ENCODE results near the gene SP100. TPM values are rescaled to one million over a fixed set of nuclear protein-coding genes. Genes with fewer than 3 reads are reported as not detected.

Gene SP100
- total and polyA plus RNA-seq, 2 of the 4 experiments (the other 2 are of a cell fraction): 50.6 to 69.0 TPM

- dilution Hi-C loops (cut with HindIII; ENCODE audit: low sequenced_read_pairs, unreplicated experiment): no loop called here
- H2BK20ac ChIP-seq (ENCODE audit: low read depth, low read length): no peak overlapping the region
- no peak overlapping the region for H2BK120ac ChIP-seq (ENCODE audit: low read depth, low read length)
- in situ Hi-C loops (cut with MboI; ENCODE audit: low sequenced_read_pairs): no loop called here
- peaks cover 22% of the 10 kb centered on the region for H3K36me3 ChIP-seq (ENCODE audit: control insufficient read depth, insufficient read depth, low read length)
- H3K14ac ChIP-seq (replicated peaks; ENCODE audit: low read depth, low read length): no peak overlapping the region
- H3K4ac ChIP-seq (ENCODE audit: low read depth, low read length): no peak overlapping the region
- H4K8ac ChIP-seq (ENCODE audit: low read depth in 2 of 2, low read length in 2 of 2): no peak overlapping the region
- no peak overlapping the region for H2AK9ac ChIP-seq (replicated peaks; ENCODE audit: low read depth, low read length, poor library complexity)
- H3K9me1 ChIP-seq (ENCODE audit: insufficient read depth, low read length): peaks cover 3% of the 10 kb centered on the region; the same call in 1 of the 2 replicates
- no peak for TF ChIP-seq USF2 (IDR thresholded peaks at IDR 0.05; ENCODE audit: low read depth, low read length)
- no peak for TF ChIP-seq CEBPB (IDR thresholded peaks at IDR 0.05; ENCODE audit: low read depth, low read length)
- no peak for TF ChIP-seq CTCF (conservative IDR thresholded peaks at IDR 0.05; ENCODE audit: low read depth, low read length)
- TF ChIP-seq MAZ (IDR thresholded peaks at IDR 0.05; ENCODE audit: borderline replicate concordance, low read depth, low read length): no peak
- TF ChIP-seq RAD21 (IDR thresholded peaks at IDR 0.05; ENCODE audit: low read length): no peak
- no peak for TF ChIP-seq SMC3 (IDR thresholded peaks at IDR 0.05; ENCODE audit: low read depth, low read length)
- no peak for TF ChIP-seq RFX5 (IDR thresholded peaks at IDR 0.05; ENCODE audit: low read depth, low read length)
- TF ChIP-seq ELK1 (IDR thresholded peaks at IDR 0.05; ENCODE audit: borderline replicate concordance, low read depth, low read length): no peak
- no peak for TF ChIP-seq MXI1 (IDR thresholded peaks at IDR 0.05; ENCODE audit: borderline replicate concordance, low read depth, low read length)
- TF ChIP-seq MAFK (IDR thresholded peaks at IDR 0.05; ENCODE audit: low read depth, low read length): no peak
- no peak for TF ChIP-seq CHD1 (IDR thresholded peaks at IDR 0.05; ENCODE audit: low read depth, low read length)
- TF ChIP-seq NFE2L2 (IDR thresholded peaks at IDR 0.05; ENCODE audit: low read depth, low read length): no peak
- no peak for TF ChIP-seq RCOR1 (IDR thresholded peaks at IDR 0.05; ENCODE audit: insufficient replicate concordance, low read length)
- TF ChIP-seq FOS (IDR thresholded peaks at IDR 0.05; ENCODE audit: low read depth, low read length): no peak
- TF ChIP-seq POLR2A (IDR thresholded peaks at IDR 0.05; ENCODE audit: low read depth, low read length): no peak
- TF ChIP-seq BHLHE40 (IDR thresholded peaks at IDR 0.05; ENCODE audit: low read depth, low read length): no peak
- ChIA-PET CTCF (interaction anchor here (1.2 kb wide), 1 partner anchor 17 kb away, joined by 3 read pairs; no protein-coding TSS in a partner anchor), POLR2A (ENCODE audit: unreplicated experiment) (no interaction called here)
- H3K27ac ChIP-seq (ENCODE audit: insufficient read depth, low read length): no peak overlapping the region
- intact Hi-C loops (cut with micrococcal nuclease): no loop called here
- H2BK15ac ChIP-seq (ENCODE audit: low read depth, low read length): no peak overlapping the region
- no peak overlapping the region for H3K23ac ChIP-seq (ENCODE audit: low read depth, low read length)
- H3K56ac ChIP-seq (ENCODE audit: extremely low read depth, insufficient read depth, low read length): no peak overlapping the region
- DNase-seq (no peak), ATAC-seq (ENCODE audit: low read depth) (no peak)
- no peak overlapping the region for H3K18ac ChIP-seq (ENCODE audit: low read depth, low read length)
- no peak overlapping the region for H4K91ac ChIP-seq (ENCODE audit: insufficient read depth, low read depth, low read length)
- H2BK5ac ChIP-seq (ENCODE audit: low read depth, low read length, poor library complexity, severe bottlenecking): no peak overlapping the region
- no peak overlapping the region for H3K4me2 ChIP-seq (ENCODE audit: low read depth, low read length)
- no peaks in the 10 kb centered on the region for H4K20me1 ChIP-seq (ENCODE audit: insufficient read depth, low read length)
- no peaks in the 10 kb centered on the region for H3K27me3 ChIP-seq (ENCODE audit: control insufficient read depth, insufficient read depth, low read length)
- no peaks in the 10 kb centered on the region for H3K9me3 ChIP-seq (ENCODE audit: control insufficient read depth, insufficient read depth, low read length)
- H3K79me1 ChIP-seq (ENCODE audit: low read depth in 1 of 2, low read length in 2 of 2): no peaks in the 10 kb centered on the region
- no peaks in the 10 kb centered on the region for H3K4me1 ChIP-seq (ENCODE audit: control insufficient read depth, insufficient read depth, low read length)
- H3K9ac ChIP-seq (ENCODE audit: low read depth, low read length): no peak overlapping the region
- BruUV-seq (replicated peaks): no TSS peak
- H2AK5ac ChIP-seq (ENCODE audit: low read depth, low read length): no peak overlapping the region
- no peak overlapping the region for H2AFZ ChIP-seq (replicated peaks; ENCODE audit: low read length, poor library complexity)
- 89% methylated on average over 1 of the region's 4 CpGs; no CpG with 5 or more reads in 1 of the 2 experiments for WGBS, 2 experiments (ENCODE audit: extremely low coverage in 2 of 2, insufficient read length in 1 of 2)
- no peak overlapping the region for H3K4me3 ChIP-seq (ENCODE audit: insufficient read depth, low read depth, low read length)
- H4K5ac ChIP-seq (ENCODE audit: low read depth, low read length): no peak overlapping the region
Observed at GRCh38 chr2:230471074-230471473, 55.1 kb downstream of the SP100 start.
